H1 (cell line): Measurements from ENCODE around the gene CD1B. TPM values are rescaled to one million over a fixed set of nuclear protein-coding genes. Genes with fewer than 3 reads are reported as not detected.
A peak's percentile ranks its signal among the peaks of the same experiment; 100 is the strongest.
"Not testable (repeated sequence)": the region's sequence is repeated elsewhere in the genome, so short reads cannot be mapped to it uniquely, and the experiment has no call there.

ENCODE experiments used
- CTCF ChIA-PET: fragments of 300-600 bp; sonication (Branson Sonifier 250); formaldehyde crosslinking; loops from one replicate; lab custom pipeline; 2021; ENCODE audit not compliant: partially characterized antibody; lab: Charles Lee
- POLR2A ChIA-PET: fragments of 300-600 bp; sonication (Branson Sonifier 250); formaldehyde crosslinking; loops from one replicate; lab custom pipeline; 2021; ENCODE audit warnings: inconsistent platforms; ENCODE audit not compliant: partially characterized antibody; lab: Charles Lee
- DNase-seq, 2 experiments: peaks; one replicate each; pipeline versions ENCODE4 v3.0.0 to v3.0.0-alpha.2; 2010 to 2022; ENCODE audit warnings: low spot score in 2 of 2, low read depth in 1 of 2, mixed read lengths in 1 of 2
- FAIRE-seq: peaks from 2 replicates; lab custom pipeline; 2011; peaks lifted over from hg19 to GRCh38; lab: Jason Lieb, UNC
- H2AFZ ChIP-seq: 2 replicates; pipeline ENCODE4 v1.8.1; 2012; ENCODE audit warnings: low read length, inconsistent platforms
- H2AK5ac ChIP-seq: 2 replicates; pipeline ENCODE4 v1.6.1; 2013; ENCODE audit warnings: low read depth, low read length
- H2BK120ac ChIP-seq: replicated peaks from 2 replicates; pipeline ENCODE3; 2013; ENCODE audit warnings: low read depth, low read length, inconsistent platforms
- H2BK12ac ChIP-seq: 2 replicates; pipeline ENCODE4 v1.6.1; 2013; ENCODE audit warnings: low read depth, low read length
- H2BK15ac ChIP-seq: 2 replicates; pipeline ENCODE4 v1.6.1; 2013; ENCODE audit warnings: low read length
- H2BK20ac ChIP-seq: 2 replicates; pipeline ENCODE4 v1.6.1; 2013; ENCODE audit warnings: low read length
- H2BK5ac ChIP-seq: 2 replicates; pipeline ENCODE4 v1.6.1; 2013; ENCODE audit warnings: low read depth, low read length
- H3K14ac ChIP-seq: 2 replicates; pipeline ENCODE4 v1.6.1; 2013; ENCODE audit warnings: inconsistent platforms; ENCODE audit not compliant: insufficient read length
- H3K18ac ChIP-seq: 2 replicates; pipeline ENCODE4 v1.6.1; 2013; ENCODE audit warnings: low read length; ENCODE audit errors: extremely low read depth
- H3K23ac ChIP-seq: 2 replicates; pipeline ENCODE4 v1.6.1; 2013; ENCODE audit warnings: inconsistent platforms; ENCODE audit not compliant: insufficient read length
- H3K23me2 ChIP-seq: 2 replicates; pipeline ENCODE4 v1.6.1; 2013; ENCODE audit warnings: low read depth, low read length
- H3K27ac ChIP-seq: 2 replicates; pipeline ENCODE4 v1.6.1; 2011; ENCODE audit warnings: low read depth, low read length, inconsistent platforms
- H3K27me3 ChIP-seq, 4 experiments: replicated peaks in 1 of 4; 1 replicate in 1 of 4; 2 replicates in 3 of 4; pipeline versions ENCODE4 v1.6.1 to v1.8.1; 2011 to 2013; ENCODE audit warnings: low read length in 3 of 4, mild to moderate bottlenecking in 3 of 4, inconsistent platforms in 2 of 4, mixed read lengths in 2 of 4, moderate library complexity in 1 of 4; ENCODE audit not compliant: control insufficient read depth in 3 of 4, insufficient read depth in 3 of 4; ENCODE audit errors: extremely low read depth in 1 of 4
- H3K36me3 ChIP-seq, 4 experiments: 2 replicates each; pipeline versions ENCODE4 v1.6.1 to v1.8.1; 2011 to 2013; ENCODE audit warnings: mild to moderate bottlenecking in 4 of 4, low read length in 3 of 4, moderate library complexity in 2 of 4, control low read depth in 1 of 4, inconsistent platforms in 1 of 4; ENCODE audit not compliant: insufficient read depth in 4 of 4, control insufficient read depth in 2 of 4
- H3K4ac ChIP-seq: replicated peaks from 2 replicates; pipeline ENCODE3; 2013; ENCODE audit warnings: low read length, low read depth, mixed read lengths, inconsistent platforms; ENCODE audit not compliant: insufficient read length
- H3K4me1 ChIP-seq, 4 experiments: replicated peaks in 1 of 4; 1 replicate in 1 of 4; 2 replicates in 3 of 4; pipeline versions ENCODE4 v1.6.1 to v1.8.1; 2011 to 2013; ENCODE audit warnings: low read length in 3 of 4, inconsistent platforms in 2 of 4, mixed read lengths in 1 of 4; ENCODE audit not compliant: insufficient read depth in 4 of 4, control insufficient read depth in 3 of 4
- H3K4me2 ChIP-seq, 2 experiments: 2 replicates each; pipeline versions ENCODE4 v1.6.1 to v1.8.1; 2011 to 2013; ENCODE audit warnings: low read depth in 2 of 2, low read length in 2 of 2, control low read depth in 1 of 2, inconsistent platforms in 1 of 2, mild to moderate bottlenecking in 1 of 2; ENCODE audit not compliant: insufficient read depth in 1 of 2
- H3K4me3 ChIP-seq, 4 experiments: fragments of 200-600, 300-600 bp in 1 of 4; sonication (generic), shearing (Covaris generic), sonication (Bioruptor Twin) in 1 of 4; 2 replicates each; pipeline versions ENCODE4 v1.5.1 to v1.8.1; 2011 to 2016; ENCODE audit warnings: low read length in 4 of 4, low read depth in 3 of 4, control low read depth in 2 of 4, inconsistent platforms in 2 of 4, mild to moderate bottlenecking in 2 of 4, mixed read lengths in 1 of 4, moderate library complexity in 1 of 4; ENCODE audit not compliant: insufficient read depth in 2 of 4; ENCODE audit errors: extremely low read depth in 1 of 4
- H3K56ac ChIP-seq: replicated peaks from 2 replicates; pipeline ENCODE3; 2013; ENCODE audit warnings: low read depth, mild to moderate bottlenecking, mixed read lengths, low read length, inconsistent platforms; ENCODE audit not compliant: insufficient read length
- H3K79me1 ChIP-seq: 2 replicates; pipeline ENCODE4 v1.6.1; 2013; ENCODE audit warnings: low read depth, low read length, control low read depth
- H3K79me2 ChIP-seq, 2 experiments: 2 replicates each; pipeline versions ENCODE4 v1.6.1 to v1.8.1; 2012 to 2013; ENCODE audit warnings: low read length in 2 of 2, mild to moderate bottlenecking in 2 of 2, inconsistent platforms in 1 of 2; ENCODE audit not compliant: insufficient read depth in 2 of 2, control insufficient read depth in 1 of 2
- H3K9ac ChIP-seq, 4 experiments: replicated peaks in 1 of 4; 1 replicate in 1 of 4; 2 replicates in 3 of 4; pipeline versions ENCODE4 v1.6.1 to v1.8.1; 2011 to 2013; ENCODE audit warnings: low read depth in 3 of 4, low read length in 3 of 4, control low read depth in 2 of 4, mild to moderate bottlenecking in 2 of 4, moderate library complexity in 2 of 4, inconsistent platforms in 1 of 4; ENCODE audit errors: extremely low read depth in 1 of 4
- H3K9me3 ChIP-seq, 2 experiments: 2 replicates each; pipeline versions ENCODE4 v1.6.1 to v1.8.1; 2012 to 2013; ENCODE audit warnings: mild to moderate bottlenecking in 2 of 2, moderate library complexity in 2 of 2, control low read depth in 1 of 2, inconsistent platforms in 1 of 2, low read depth in 1 of 2, low read length in 1 of 2, mixed read lengths in 1 of 2; ENCODE audit not compliant: insufficient read depth in 2 of 2
- H4K20me1 ChIP-seq, 2 experiments: replicated peaks in 1 of 2; 2 replicates each; pipeline versions ENCODE3 to v1.8.1; 2011 to 2013; ENCODE audit warnings: inconsistent platforms in 2 of 2, low read length in 2 of 2, mild to moderate bottlenecking in 1 of 2; ENCODE audit not compliant: insufficient read depth in 2 of 2, control insufficient read depth in 1 of 2
- H4K5ac ChIP-seq: 2 replicates; pipeline ENCODE4 v1.6.1; 2013; ENCODE audit warnings: low read length, low read depth, mixed read lengths, inconsistent platforms; ENCODE audit not compliant: insufficient read length
- H4K8ac ChIP-seq: 2 replicates; pipeline ENCODE4 v1.8.0; 2013; ENCODE audit warnings: mild to moderate bottlenecking, moderate library complexity, low read length, inconsistent platforms; ENCODE audit not compliant: insufficient read depth; ENCODE audit errors: extremely low read depth
- H4K91ac ChIP-seq: replicated peaks from 2 replicates; pipeline ENCODE3; 2013; ENCODE audit warnings: low read length, mixed read lengths, inconsistent platforms; ENCODE audit not compliant: insufficient read length
- WGBS, 2 experiments: shearing (Covaris generic) in 1 of 2; methylation state at CpG; one replicate each; pipeline versions ENCODE4 v1.1.6 to v1.1.7; 2013 to 2015; ENCODE audit warnings: low lambda C conversion rate in 2 of 2, mixed read lengths in 2 of 2, inconsistent platforms in 1 of 2, low coverage in 1 of 2, missing lambda C conversion rate in 1 of 2; ENCODE audit not compliant: insufficient replicate concordance in 2 of 2, insufficient coverage in 1 of 2, insufficient read length in 1 of 2; ENCODE audit errors: extremely low coverage in 1 of 2, missing lambda C conversion rate in 1 of 2; 5-methylcytosine and 5-hydroxymethylcytosine counted together
- polyA plus RNA-seq, 7 experiments: library from polyadenylated mRNA; depleted of rRNA in 3 of 7; stranded (reverse) in 5 of 7; unstranded in 2 of 7; fragments of >200 nt in 5 of 7; fragments of 200-250 nt in 2 of 7; gene quantifications; 1 replicate in 5 of 7; 2 replicates in 1 of 7; 4 replicates in 1 of 7; pipeline versions ENCODE4 v1.2.1 to v1.2.3, GENCODE V29; 2011 to 2013; ENCODE audit warnings: missing spikeins in 2 of 7, mixed read lengths in 2 of 7
- total RNA-seq: library from RNA; stranded (reverse); fragmentation: NEBNext Ultra II Directional; extraction: Animal tissue kit (Norgen Biotek cat#: 25700); gene quantifications from 2 replicates; pipeline ENCODE4 v1.2.1, GENCODE V29; 2021

CD1B gene
- total and polyA plus RNA-seq, 2 of the 8 experiments (the other 6 are each of a cell fraction or from before 2014, with no cell fraction given), result not detected

- H3K23ac ChIP-seq, H2BK15ac ChIP-seq, H3K14ac ChIP-seq, H4K91ac ChIP-seq, H3K27me3 ChIP-seq, H3K4me2 ChIP-seq, H2BK120ac ChIP-seq, H3K4ac ChIP-seq, H2AK5ac ChIP-seq, H4K8ac ChIP-seq, H2BK20ac ChIP-seq, H3K4me3 ChIP-seq, H3K18ac ChIP-seq, H3K79me1 ChIP-seq, H3K4me1 ChIP-seq, DNase-seq, H3K27ac ChIP-seq, FAIRE-seq, H3K56ac ChIP-seq, H3K9me3 ChIP-seq, H3K23me2 ChIP-seq, H3K9ac ChIP-seq, H2BK5ac ChIP-seq, H3K36me3 ChIP-seq, H3K79me2 ChIP-seq, H4K5ac ChIP-seq, H2BK12ac ChIP-seq, POLR2A ChIA-PET, H4K20me1 ChIP-seq: not testable (repeated sequence)
- WGBS, 2 experiments, result 82% methylated on average over 6 of the region's 7 CpGs; no CpG with 5 or more reads in 1 of the 2 experiments
- CTCF ChIA-PET, result interaction anchor here (0.6 to 1.0 kb wide), 2 partner anchors 8 to 160 kb away, joined by 3 read pairs; no protein-coding TSS in a partner anchor
- H2AFZ ChIP-seq, result 0 out of 2 replicates have a peak overlapping the region, but pooled peaks have one; percentile 62
Measured at GRCh38 chr1:158336413-158336812, 5.1 kb upstream of the CD1B start.
